Testis (tissue), 2 donors: Measurements from ENCODE around the gene PLCXD3.

Experiments
- POLR2A ChIP-seq: fragments of 450-650 bp; IDR thresholded peaks from one replicate; pipeline ENCODE4 v1.6.1; 2017; ENCODE audit warnings: antibody characterized with exemption, mild to moderate bottlenecking, moderate library complexity
- TF ChIP-seq, protein P1 (sequence below), 3 experiments: fragments of 450-650 bp in 2 of 3; fragments of 200-600 bp in 1 of 3; sonication (generic) in 1 of 3; IDR thresholded peaks; one replicate each; pipeline ENCODE4 v1.5.1; 2016 to 2019; ENCODE audit warnings: antibody characterized with exemption in 3 of 3, mild to moderate bottlenecking in 2 of 3, moderate library complexity in 1 of 3

DNA sequence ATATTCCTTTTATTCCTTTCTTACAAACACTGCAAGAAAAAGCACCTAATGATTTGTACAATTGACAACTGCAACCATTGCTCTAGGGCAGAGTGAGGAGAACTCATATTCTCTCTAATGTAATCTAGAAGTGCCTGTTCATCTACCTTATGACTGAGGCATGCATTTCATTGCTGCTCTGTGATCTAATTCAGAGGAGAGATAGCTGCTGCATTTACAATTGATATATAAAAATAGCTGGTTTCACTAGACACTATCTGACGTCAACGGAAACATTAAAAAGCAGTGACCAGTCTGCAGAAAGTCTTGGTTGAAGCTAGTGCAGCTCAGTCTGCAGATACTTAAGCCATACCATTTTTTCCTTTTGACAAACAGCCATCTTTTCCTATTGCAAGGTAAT is 224.2 kb downstream of the PLCXD3 start:
- TF ChIP-seq, protein P1, sequence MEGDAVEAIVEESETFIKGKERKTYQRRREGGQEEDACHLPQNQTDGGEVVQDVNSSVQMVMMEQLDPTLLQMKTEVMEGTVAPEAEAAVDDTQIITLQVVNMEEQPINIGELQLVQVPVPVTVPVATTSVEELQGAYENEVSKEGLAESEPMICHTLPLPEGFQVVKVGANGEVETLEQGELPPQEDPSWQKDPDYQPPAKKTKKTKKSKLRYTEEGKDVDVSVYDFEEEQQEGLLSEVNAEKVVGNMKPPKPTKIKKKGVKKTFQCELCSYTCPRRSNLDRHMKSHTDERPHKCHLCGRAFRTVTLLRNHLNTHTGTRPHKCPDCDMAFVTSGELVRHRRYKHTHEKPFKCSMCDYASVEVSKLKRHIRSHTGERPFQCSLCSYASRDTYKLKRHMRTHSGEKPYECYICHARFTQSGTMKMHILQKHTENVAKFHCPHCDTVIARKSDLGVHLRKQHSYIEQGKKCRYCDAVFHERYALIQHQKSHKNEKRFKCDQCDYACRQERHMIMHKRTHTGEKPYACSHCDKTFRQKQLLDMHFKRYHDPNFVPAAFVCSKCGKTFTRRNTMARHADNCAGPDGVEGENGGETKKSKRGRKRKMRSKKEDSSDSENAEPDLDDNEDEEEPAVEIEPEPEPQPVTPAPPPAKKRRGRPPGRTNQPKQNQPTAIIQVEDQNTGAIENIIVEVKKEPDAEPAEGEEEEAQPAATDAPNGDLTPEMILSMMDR (IDR thresholded peaks at IDR 0.05) = no peak
- no peak for TF ChIP-seq POLR2A
